NB4 (cell line): ENCODE data around the gene IL17REL.

Experiments used
- CTCF ChIP-seq: IDR thresholded peaks from one replicate; pipeline ENCODE4 v1.5.1; 2012; ENCODE audit warnings: low read depth, low read length
- POLR2A ChIP-seq: IDR thresholded peaks from 2 replicates; pipeline ENCODE4 v1.6.1; 2011; ENCODE audit warnings: mild to moderate bottlenecking; ENCODE audit not compliant: insufficient read length; ENCODE audit errors: extremely low read depth

- no peak for TF ChIP-seq CTCF
- no peak for TF ChIP-seq POLR2A
Measured at GRCh38 chr22:49955581-49956417, 56.8 kb downstream of the IL17REL start.
